Putamen (tissue), 1 donor: Measurements from ENCODE around the gene KRT86.
"Not testable (repeated sequence)": the region's sequence is repeated elsewhere in the genome, so short reads cannot be mapped to it uniquely, and the experiment has no call there.

ENCODE experiments used
- DNase-seq: peaks from one replicate; pipeline ENCODE4 v3.0.0-alpha.2; 2016; ENCODE audit warnings: low spot score

The KRT86 gene

GRCh38 chr12:52291267-52291935 lies 17.0 kb downstream of the KRT86 start, which contains the start of gene KRT81:
Gene KRT81 (minus strand): TSS chr12:52291534. CDS start chr12:52291465, 69 bp downstream.
- DNase-seq: no peak

GRCh38 chr12:52293926-52294325 lies 19.5 kb downstream of the KRT86 start:
- DNase-seq: no peak

DNA sequence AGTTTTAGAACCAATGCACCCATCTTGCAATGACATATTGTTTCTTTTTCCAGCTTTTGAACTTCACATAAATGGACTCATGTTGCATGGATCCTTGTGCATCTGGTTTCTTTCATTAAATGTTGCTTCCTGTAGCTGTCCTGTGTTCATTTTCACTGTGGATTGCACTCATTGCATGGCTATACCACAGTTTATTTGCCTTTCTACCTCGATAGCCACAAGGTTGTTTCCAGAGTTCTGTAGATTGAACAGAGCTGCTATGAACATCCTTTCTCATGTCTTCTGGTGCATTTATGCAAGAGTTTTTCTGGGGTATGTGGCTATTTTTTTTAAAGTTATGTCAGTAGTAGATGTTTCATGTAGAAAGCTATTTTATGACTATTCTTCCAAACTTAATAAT lies 20.4 kb downstream of the KRT86 start:
- no peak for DNase-seq

GRCh38 chr12:52295663-52296062 lies 21.2 kb downstream of the KRT86 start:
- DNase-seq: no peak

- no peak for DNase-seq
Observed at GRCh38 chr12:52296572-52297215, 22.2 kb downstream of the KRT86 start.

GRCh38 chr12:52298677-52299190 lies 24.3 kb downstream of the KRT86 start:
- DNase-seq: no peak

- DNase-seq: no peak
Observed at GRCh38 chr12:52300796-52301691, 26.6 kb downstream of the KRT86 start.

DNA sequence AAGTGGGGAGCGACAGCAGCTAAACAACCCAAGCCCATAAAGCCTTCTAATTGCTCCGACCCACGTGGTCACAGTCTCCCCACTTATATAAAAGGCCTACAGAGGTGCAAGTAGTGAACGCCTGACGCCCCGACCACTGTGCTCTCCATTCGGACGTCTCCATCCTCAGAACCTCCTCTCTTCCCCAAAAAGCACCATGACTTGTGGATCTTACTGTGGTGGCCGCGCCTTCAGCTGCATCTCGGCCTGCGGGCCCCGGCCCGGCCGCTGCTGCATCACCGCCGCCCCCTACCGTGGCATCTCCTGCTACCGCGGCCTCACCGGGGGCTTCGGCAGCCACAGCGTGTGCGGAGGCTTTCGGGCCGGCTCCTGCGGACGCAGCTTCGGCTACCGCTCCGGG lies 27.3 kb downstream of the KRT86 start:
- DNase-seq: not testable (repeated sequence)

- not testable (repeated sequence) for DNase-seq
Observed at GRCh38 chr12:52302242-52302914, 27.9 kb downstream of the KRT86 start.

- not testable (repeated sequence) for DNase-seq
Observed at GRCh38 chr12:52304941-52305411, 30.5 kb downstream of the KRT86 start.

GRCh38 chr12:52305921-52306705 lies 31.7 kb downstream of the KRT86 start:
- DNase-seq: no peak

GRCh38 chr12:52306731-52307130 lies 32.3 kb downstream of the KRT86 start:
- DNase-seq: no peak

DNA sequence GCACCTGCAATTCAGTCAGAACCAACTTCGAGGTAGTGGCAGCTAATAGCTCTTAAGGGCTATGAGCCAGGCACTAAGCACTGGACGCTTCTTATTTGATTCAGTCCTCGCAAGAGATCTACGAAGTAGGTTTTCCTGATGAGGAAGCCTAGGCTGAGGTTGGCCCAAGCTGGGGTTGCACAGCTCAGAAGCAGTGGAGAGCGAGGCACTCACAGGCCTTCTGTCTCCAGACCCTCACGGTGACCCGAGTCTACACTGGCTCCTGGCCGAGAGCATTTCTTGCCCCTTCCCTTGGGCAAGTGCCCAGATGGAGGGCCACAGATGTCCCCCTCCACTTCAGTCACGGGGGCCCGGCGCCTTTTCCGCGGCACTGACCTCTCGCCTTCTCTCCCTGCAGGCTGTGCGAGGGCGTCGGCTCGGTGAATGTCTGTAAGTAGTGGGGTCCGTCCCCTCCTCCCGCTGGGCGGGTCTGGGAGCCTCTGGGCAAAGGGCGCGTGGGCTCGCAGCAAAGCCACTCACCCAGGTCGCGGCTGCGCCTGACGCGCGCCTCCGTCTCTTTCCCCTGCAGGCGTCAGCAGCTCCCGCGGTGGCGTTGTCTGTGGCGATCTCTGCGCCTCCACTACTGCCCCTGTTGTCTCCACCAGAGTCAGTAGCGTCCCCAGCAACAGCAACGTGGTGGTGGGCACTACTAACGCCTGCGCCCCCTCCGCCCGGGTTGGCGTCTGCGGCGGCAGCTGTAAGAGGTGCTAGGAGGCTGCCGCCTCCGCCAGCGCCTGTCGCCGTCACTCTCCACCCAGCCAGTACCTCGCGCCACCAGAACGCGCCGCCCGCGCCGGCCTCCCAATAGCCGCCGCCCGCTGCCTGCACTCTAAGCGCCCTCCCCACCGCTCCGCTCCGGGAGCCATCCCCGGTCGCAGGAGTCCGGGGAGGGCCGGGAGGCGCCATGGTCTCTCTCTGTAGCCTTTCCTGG lies 33.7 kb downstream of the KRT86 start:
- DNase-seq: peak; percentile 17

DNA sequence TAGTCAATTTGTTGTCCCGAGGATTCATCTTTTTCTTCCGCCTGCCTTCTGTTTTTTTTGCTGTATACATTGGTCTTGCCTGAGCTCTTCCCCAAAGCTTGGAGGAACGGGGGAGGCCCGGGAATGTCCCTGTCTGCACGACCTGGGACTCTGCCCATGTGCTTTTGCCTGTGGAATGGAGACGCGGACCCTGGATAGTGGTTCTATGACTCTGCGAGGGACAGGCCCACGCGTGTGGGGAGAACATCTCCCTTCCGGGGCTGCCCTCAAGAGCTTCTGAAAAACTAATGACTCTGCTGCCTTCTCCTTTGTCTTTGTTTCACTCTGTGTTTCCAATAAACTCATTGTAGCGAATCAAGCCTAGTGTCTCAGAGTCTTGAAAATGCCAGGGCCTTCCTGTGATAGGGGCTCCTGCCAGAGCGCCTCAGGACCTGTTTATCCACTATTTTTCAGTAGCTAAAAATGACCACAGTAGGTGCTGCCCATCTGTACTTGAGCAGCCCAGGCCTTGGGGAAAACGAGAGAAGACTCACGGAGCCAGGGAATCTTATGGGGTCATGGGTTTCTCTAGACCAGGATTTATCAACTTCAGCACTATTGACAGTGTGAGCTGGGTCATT lies 34.5 kb downstream of the KRT86 start:
- no peak for DNase-seq

GRCh38 chr12:52310622-52311284 lies 36.3 kb downstream of the KRT86 start:
- no peak for DNase-seq

- DNase-seq: no peak
Observed at GRCh38 chr12:52311285-52311648, 36.8 kb downstream of the KRT86 start.

DNA sequence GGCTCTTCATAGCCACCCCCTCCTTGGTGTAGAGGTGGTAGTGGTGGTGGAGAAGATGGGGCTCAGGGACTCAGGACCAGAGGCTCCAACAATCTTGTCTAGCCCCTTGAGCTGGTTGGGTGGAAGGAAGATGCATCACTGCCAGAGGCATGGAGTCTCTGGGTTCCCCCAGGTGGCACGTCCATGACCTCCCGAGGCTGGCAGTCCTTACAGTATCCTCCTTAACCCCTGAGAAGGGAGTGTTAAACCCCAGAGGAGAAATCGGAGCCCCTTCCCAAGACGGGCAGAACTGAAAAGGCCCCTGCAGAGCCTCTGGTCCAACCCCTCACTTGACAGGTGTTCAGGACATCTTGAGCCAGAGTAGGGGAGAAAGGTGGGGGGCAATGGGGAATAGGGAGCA lies 37.6 kb downstream of the KRT86 start:
- DNase-seq: no peak

- no peak for DNase-seq
Observed at GRCh38 chr12:52313461-52313860, 39.0 kb downstream of the KRT86 start.

DNA sequence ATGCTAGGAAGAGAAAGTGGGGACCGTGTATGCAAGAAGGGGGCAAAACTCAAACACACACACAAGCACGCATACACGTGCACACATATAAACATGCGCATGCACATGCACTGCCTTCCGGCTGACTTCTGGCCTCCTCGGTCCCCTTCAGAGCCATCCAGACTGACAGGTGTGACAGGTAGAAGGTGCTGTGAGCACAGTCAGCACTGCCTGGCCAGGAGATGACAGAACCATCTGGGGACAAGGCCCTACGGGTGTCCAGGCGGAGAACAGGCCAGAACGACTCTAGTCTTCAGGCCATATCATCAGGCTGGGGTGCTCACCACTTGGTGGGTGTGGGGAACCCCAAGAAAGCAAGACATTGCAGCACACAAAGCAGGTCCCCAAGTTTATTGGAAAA lies 39.5 kb downstream of the KRT86 start:
- DNase-seq: no peak
